Measurements from ENCODE around the gene C7orf33. TPM values are rescaled to one million over a fixed set of nuclear protein-coding genes. Genes with fewer than 3 reads are reported as not detected.
A peak's percentile ranks its signal among the peaks of the same experiment; 100 is the strongest.
"Not testable (repeated sequence)": the region's sequence is repeated elsewhere in the genome, so short reads cannot be mapped to it uniquely, and the experiment has no call there.

The C7orf33 gene
- total RNA-seq, 1 donor, result not detected

DNA sequence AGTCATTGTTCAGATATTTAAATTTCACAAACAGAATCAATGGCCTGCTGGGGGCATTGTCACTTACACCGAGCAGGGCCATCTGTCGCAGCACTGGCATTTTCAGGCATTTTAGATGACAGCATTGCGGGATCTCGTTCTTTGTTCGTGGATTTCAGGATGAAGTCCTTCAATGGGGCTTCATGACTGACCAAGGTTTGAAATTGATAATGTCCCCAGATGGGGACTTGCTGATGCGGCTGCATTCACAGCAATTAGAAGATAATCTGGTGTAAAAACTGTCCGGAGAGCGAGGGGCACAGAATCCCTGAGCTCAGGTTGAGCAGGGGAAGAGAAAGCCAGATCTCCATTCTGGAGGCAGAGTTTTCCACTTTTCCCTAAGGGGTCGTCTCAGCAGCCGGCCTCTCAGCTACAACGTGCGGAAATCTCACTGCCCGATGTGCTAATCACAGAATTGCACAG is 1.9 kb upstream of the C7orf33 start:
- TF ChIP-seq, protein P1, sequence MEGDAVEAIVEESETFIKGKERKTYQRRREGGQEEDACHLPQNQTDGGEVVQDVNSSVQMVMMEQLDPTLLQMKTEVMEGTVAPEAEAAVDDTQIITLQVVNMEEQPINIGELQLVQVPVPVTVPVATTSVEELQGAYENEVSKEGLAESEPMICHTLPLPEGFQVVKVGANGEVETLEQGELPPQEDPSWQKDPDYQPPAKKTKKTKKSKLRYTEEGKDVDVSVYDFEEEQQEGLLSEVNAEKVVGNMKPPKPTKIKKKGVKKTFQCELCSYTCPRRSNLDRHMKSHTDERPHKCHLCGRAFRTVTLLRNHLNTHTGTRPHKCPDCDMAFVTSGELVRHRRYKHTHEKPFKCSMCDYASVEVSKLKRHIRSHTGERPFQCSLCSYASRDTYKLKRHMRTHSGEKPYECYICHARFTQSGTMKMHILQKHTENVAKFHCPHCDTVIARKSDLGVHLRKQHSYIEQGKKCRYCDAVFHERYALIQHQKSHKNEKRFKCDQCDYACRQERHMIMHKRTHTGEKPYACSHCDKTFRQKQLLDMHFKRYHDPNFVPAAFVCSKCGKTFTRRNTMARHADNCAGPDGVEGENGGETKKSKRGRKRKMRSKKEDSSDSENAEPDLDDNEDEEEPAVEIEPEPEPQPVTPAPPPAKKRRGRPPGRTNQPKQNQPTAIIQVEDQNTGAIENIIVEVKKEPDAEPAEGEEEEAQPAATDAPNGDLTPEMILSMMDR (IDR thresholded peaks at IDR 0.05; ENCODE audit: insufficient read depth, low read length), result no peak
- no peak overlapping the region for H3K4me3 ChIP-seq (ENCODE audit: low read depth, low read length)

DNA sequence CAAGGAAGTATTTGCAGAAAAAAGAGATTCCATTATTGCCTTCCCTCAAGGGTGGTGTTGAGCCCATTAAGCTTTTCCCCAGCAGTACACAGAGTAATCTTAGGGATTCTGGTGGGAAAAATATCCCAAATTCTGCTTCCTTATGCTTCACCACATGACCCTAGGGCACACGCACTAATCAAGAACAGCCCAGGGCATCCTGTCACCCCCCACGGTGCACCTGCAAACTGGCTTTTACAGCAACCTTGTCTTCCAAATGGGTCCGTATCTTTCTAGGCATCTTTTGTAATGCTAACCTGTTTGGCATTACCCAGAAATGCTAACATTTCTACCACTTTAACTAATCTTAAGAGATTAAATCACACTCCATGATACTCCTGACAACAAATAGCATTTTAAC is 926 bp upstream of the C7orf33 start:
- TF ChIP-seq, protein P1 (IDR thresholded peaks at IDR 0.05; ENCODE audit: insufficient read depth, low read length), result no peak
- DNase-seq (ENCODE audit: low read depth), result no peak
- H3K4me3 ChIP-seq (ENCODE audit: low read depth, low read length), result no peak overlapping the region

More for the DNA sequence above, 1.9 kb upstream of the C7orf33 start:
- no peak for DNase-seq (ENCODE audit: low read depth)

DNA sequence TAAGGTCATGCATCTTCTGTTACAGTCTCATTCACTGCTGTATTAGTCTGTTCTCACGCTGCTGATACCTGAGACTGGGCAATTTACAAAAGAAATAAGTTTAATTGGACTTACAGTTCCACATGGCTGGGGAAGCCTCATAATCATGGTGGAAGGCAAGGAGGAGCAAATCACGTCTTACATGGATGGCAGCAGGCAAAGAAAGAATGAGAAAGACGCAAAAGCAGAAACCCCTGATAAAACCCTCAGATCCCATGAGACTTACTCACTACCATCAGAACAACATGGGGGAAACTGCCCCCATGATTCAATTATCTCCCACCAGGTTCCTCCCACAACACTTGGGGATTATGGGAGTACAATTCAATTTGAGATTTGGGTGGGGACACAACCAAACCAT is 5.8 kb downstream of the C7orf33 start:
- H3K4me3 ChIP-seq (ENCODE audit: low read depth, low read length); DNase-seq (ENCODE audit: low read depth): not testable (repeated sequence)

DNA sequence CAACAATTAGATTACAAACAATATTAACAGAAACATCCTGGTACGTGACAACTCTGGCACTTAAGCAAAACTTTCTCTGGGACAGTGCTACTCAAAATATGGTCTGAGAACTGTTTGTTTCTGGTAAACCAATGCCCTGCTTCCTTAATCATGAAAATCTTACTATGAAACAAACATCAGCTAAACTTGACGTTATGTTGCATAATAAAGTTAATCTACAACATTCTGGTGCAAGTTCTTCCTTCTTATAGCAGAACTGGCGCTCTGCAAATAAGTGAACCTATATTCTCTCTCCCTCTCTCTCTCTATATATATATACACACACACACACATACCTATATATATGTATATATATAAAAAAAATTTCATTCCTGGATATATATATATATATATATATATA is 7.8 kb downstream of the C7orf33 start:
- DNase-seq (ENCODE audit: low read depth), result no peak
- H3K4me3 ChIP-seq (ENCODE audit: low read depth, low read length), result no peak overlapping the region
- TF ChIP-seq, protein P1 (IDR thresholded peaks at IDR 0.05; ENCODE audit: insufficient read depth, low read length), result no peak

DNA sequence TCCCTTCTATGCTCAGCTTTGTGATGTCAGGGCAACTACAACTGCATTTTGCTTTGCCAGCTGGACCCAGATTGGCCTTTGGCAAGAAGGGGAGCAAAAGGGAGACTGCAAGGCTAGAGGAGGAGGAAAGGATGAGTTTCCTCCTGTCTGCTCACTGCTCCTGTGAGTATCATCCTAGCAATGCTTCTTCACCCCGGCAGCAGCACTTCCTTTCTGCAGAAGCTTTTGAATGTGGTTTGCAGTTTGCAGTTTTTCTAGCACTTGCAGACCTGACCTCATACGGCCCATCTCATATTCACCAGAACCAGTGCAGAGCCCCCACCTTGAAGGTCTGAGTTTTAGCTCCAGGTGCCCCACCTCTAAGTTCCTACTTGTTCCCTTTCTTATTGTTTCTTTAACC is 14.8 kb downstream of the C7orf33 start:
- no peak overlapping the region for H3K4me3 ChIP-seq (ENCODE audit: low read depth, low read length)
- TF ChIP-seq, protein P1 (IDR thresholded peaks at IDR 0.05; ENCODE audit: insufficient read depth, low read length), result no peak
- DNase-seq (ENCODE audit: low read depth), result no peak

DNA sequence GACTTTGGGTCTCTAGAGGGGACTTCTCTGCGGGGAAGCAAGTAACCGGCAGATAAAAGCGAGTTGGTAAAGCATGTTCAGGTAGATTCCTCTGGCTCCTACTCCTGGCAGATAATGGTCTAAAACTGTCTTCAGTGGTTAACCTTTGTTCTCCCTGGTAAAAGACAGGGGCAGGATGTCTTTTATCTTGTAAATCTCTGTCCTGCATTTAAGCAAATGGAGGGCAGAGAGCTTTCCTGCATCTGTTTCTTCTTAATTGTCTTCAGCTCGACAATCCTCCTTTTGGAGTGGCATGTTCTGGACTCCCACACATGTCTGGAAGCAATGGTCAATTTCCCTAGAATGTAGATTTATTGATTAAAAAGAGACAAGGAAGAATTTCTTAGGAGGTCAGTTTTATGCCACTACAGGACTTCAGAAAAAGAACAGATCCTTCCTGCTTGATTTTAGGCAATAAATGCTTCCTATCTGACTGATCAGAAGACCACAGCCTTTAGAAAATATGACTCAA is 16.6 kb downstream of the C7orf33 start:
- TF ChIP-seq, protein P1 (IDR thresholded peaks at IDR 0.05; ENCODE audit: insufficient read depth, low read length), result no peak
- no peak overlapping the region for H3K4me3 ChIP-seq (ENCODE audit: low read depth, low read length)
- no peak for DNase-seq (ENCODE audit: low read depth)

DNA sequence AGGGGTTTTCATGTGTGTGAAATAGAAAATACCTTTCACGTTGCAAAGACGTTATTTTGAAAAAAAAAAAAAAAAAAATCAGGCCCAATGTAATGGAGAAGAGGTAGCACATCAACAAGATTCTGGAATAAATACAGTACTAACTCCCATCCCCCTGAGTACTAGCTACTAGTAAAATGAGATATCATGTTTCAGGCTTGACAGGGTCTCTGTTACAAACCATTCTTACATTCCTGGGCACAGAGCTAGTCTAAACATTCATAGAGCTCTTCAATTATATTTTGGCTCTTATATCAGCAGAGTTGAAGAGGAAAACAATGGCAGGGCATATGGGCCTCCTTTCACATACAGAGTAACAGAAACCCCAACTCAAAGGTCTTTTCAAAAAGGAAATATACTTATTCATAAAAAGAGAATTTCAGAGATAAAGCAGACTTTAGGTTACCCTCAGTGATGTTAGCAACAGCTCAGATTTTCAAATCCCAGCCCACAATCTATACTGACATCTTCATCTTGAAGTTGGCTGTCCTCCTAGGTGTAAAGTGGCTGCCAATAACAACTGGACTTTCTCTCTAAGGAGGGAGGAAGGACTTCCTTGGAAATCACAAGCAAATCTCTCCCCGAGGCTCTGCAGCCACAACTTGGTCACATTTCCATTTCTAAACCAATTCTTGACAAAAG is 18.6 kb downstream of the C7orf33 start:
- peak; percentile 94 for DNase-seq (ENCODE audit: low read depth)
- H3K4me3 ChIP-seq (ENCODE audit: low read depth, low read length), result no peak overlapping the region
- TF ChIP-seq, protein P1 (IDR thresholded peaks at IDR 0.05; ENCODE audit: insufficient read depth, low read length), result no peak
